A549 (cell line): ENCODE measurements around the gene TEX22. TPM values are rescaled to one million over a fixed set of nuclear protein-coding genes. Genes with fewer than 3 reads are reported as not detected.

Experiments
- ATAC-seq, 2 experiments: fragments of 200-7000 bp in 1 of 2; fragments of >200 bp in 1 of 2; cut with Nextera tagmentation in 1 of 2; cut with Tn5 transposase in 1 of 2; 3 replicates each; pipeline versions ENCODE4 v1.8.0 to v1.9.1; 2018 to 2020; ENCODE audit warnings: mild to moderate bottlenecking in 1 of 2, moderate library complexity in 1 of 2
- CTCF ChIA-PET: fragments of 300-600 bp; sonication (Branson Sonifier 250); formaldehyde crosslinking; extraction: SDS; loops from one replicate; lab custom pipeline; 2021; ENCODE audit warnings: antibody characterized with exemption, inconsistent platforms; lab: Yijun Ruan, JAX
- POLR2A ChIA-PET: fragments of 350-600 bp; formaldehyde crosslinking; extraction: SDS; loops from one replicate; lab custom pipeline; 2021; ENCODE audit warnings: antibody characterized with exemption, inconsistent platforms; lab: Yijun Ruan, JAX
- DNase-seq, 2 experiments: peaks; one replicate each; pipeline versions ENCODE4 v3.0.0 to v3.0.0-alpha.2; 2011 to 2016; ENCODE audit warnings: low read depth in 1 of 2, low spot score in 1 of 2
- FAIRE-seq: peaks from 2 replicates; lab custom pipeline; 2011; peaks lifted over from hg19 to GRCh38; lab: Jason Lieb, UNC
- H3K27ac ChIP-seq, 2 experiments: fragments of >200 bp; sonication (Bioruptor Twin); formaldehyde crosslinking; 3 replicates each; pipeline ENCODE4 v1.5.1; 2016 to 2017
- H3K4me1 ChIP-seq: fragments of >200 bp; sonication (Bioruptor Twin); formaldehyde crosslinking; 3 replicates; pipeline ENCODE4 v1.6.1; 2016
- H3K4me2 ChIP-seq: fragments of >200 bp; sonication (Bioruptor Twin); formaldehyde crosslinking; 3 replicates; pipeline ENCODE4 v1.6.1; 2016
- H3K4me3 ChIP-seq: fragments of >200 bp; sonication (Bioruptor Twin); formaldehyde crosslinking; 3 replicates; pipeline ENCODE4 v1.5.1; 2016
- H3K9me3 ChIP-seq: fragments of >200 bp; sonication (Bioruptor Twin); formaldehyde crosslinking; 3 replicates; pipeline ENCODE4 v1.6.1; 2016
- ATOH8 ChIP-seq: fragments of 250-450 bp; sonication (Bioruptor Pico); IDR thresholded peaks from 2 replicates; pipeline ENCODE4 v1.5.0; 2020; ENCODE audit warnings: low read depth, mild to moderate bottlenecking, moderate library complexity
- BCL3 ChIP-seq: fragments of >200 bp; sonication (Bioruptor Twin); formaldehyde crosslinking; IDR thresholded peaks from 3 replicates; pipeline ENCODE4 v1.6.1; 2016
- CBX2 ChIP-seq: fragments of 200-600 bp; sonication (generic); IDR thresholded peaks from 2 replicates; pipeline ENCODE4 v1.6.1; 2016; ENCODE audit warnings: low read depth, mild to moderate bottlenecking, borderline replicate concordance
- CHD2 ChIP-seq: fragments of 150-350 bp; IDR thresholded peaks from 2 replicates; pipeline ENCODE4 v1.6.1; 2014; ENCODE audit warnings: low read length; ENCODE audit not compliant: partially characterized antibody
- E2F6 ChIP-seq: IDR thresholded peaks from 2 replicates; pipeline ENCODE4 v1.6.1; 2012; ENCODE audit warnings: low read depth, borderline replicate concordance
- EHMT2 ChIP-seq: fragments of 200-600 bp; sonication (generic); IDR thresholded peaks from 2 replicates; pipeline ENCODE4 v1.6.1; 2016; ENCODE audit warnings: antibody characterized with exemption, low read depth, mild to moderate bottlenecking, moderate library complexity
- ELK1 ChIP-seq: fragments of 150-350 bp; IDR thresholded peaks from 2 replicates; pipeline ENCODE4 v1.6.1; 2014; ENCODE audit warnings: low read depth, mild to moderate bottlenecking, low read length
- ESRRA ChIP-seq: fragments of 150-350 bp; IDR thresholded peaks from 2 replicates; pipeline ENCODE4 v1.6.1; 2014; ENCODE audit warnings: mild to moderate bottlenecking, low read length, borderline replicate concordance
- FOSL2 ChIP-seq, 2 experiments: fragments of 450-650 bp in 1 of 2; fragments of >200 bp in 1 of 2; sonication (Bioruptor Twin) in 1 of 2; formaldehyde crosslinking; IDR thresholded peaks; 2 replicates each; pipeline versions ENCODE4 v1.5.0 to v1.6.1; 2016 to 2020; ENCODE audit warnings: mild to moderate bottlenecking in 1 of 2, moderate library complexity in 1 of 2
- FOXS1 ChIP-seq: fragments of 250-450 bp; sonication (Bioruptor Pico); IDR thresholded peaks from 2 replicates; pipeline ENCODE4 v1.5.0; 2020; ENCODE audit warnings: mild to moderate bottlenecking, moderate library complexity
- HOXA7 ChIP-seq: fragments of 250-450 bp; sonication (Bioruptor Pico); IDR thresholded peaks from 2 replicates; pipeline ENCODE4 v1.5.0; 2020; ENCODE audit warnings: mild to moderate bottlenecking, moderate library complexity
- HOXB5 ChIP-seq: fragments of 250-450 bp; sonication (Bioruptor Pico); IDR thresholded peaks from 2 replicates; pipeline ENCODE4 v1.5.0; 2020; ENCODE audit warnings: mild to moderate bottlenecking, moderate library complexity
- JUNB ChIP-seq: fragments of >200 bp; sonication (Bioruptor Twin); formaldehyde crosslinking; IDR thresholded peaks from 2 replicates; pipeline ENCODE4 v1.6.1; 2016
- KDM1A ChIP-seq: fragments of 200-600 bp; sonication (generic); IDR thresholded peaks from 2 replicates; pipeline ENCODE4 v1.6.1; 2016; ENCODE audit warnings: low read depth, mild to moderate bottlenecking
- MAX ChIP-seq: IDR thresholded peaks from 2 replicates; pipeline ENCODE4 v1.6.1; 2012
- POLR2AphosphoS2 ChIP-seq: conservative IDR thresholded peaks from 2 replicates; pipeline ENCODE4 v1.6.1; 2012; ENCODE audit warnings: low read length, improper control_type of control experiment, inconsistent platforms
- REST ChIP-seq: fragments of 200-600 bp; sonication (generic); IDR thresholded peaks from 2 replicates; pipeline ENCODE4 v1.6.1; 2016; ENCODE audit warnings: antibody characterized with exemption, mild to moderate bottlenecking, moderate library complexity
- TFCP2L1 ChIP-seq: fragments of 250-450 bp; sonication (Bioruptor Pico); IDR thresholded peaks from 2 replicates; pipeline ENCODE4 v1.5.0; 2021; ENCODE audit warnings: mild to moderate bottlenecking
- USF2 ChIP-seq: fragments of 450-650 bp; IDR thresholded peaks from 2 replicates; pipeline ENCODE4 v1.6.1; 2014; ENCODE audit warnings: antibody characterized with exemption
- WGBS: methylation state at CpG from one replicate; pipeline ENCODE4 v1.1.6; 2017; ENCODE audit errors: missing lambda C conversion rate; 5-methylcytosine and 5-hydroxymethylcytosine counted together
- polyA plus RNA-seq, 4 experiments: library from polyadenylated mRNA; depleted of rRNA in 3 of 4; stranded (reverse); fragments of >200 nt; fragmentation: RNase III in 1 of 4; extraction: RNeasy Plus Mini Kit Qiagen cat#74134 plus additional on column Dnase treatment in 1 of 4; gene quantifications; 2 replicates in 3 of 4; 3 replicates in 1 of 4; pipeline ENCODE4 v1.2.3, GENCODE V29; 2011 to 2017

TEX22 gene
- polyA plus RNA-seq, 2 of the 4 experiments (the other 2 are of a cell fraction) = 0.06 to 0.23 TPM

- TF ChIP-seq KDM1A = no peak
- TF ChIP-seq MAX = no peak
- TF ChIP-seq JUNB = no peak
- no peak for TF ChIP-seq CBX2
- TF ChIP-seq, all 56 proteins: peak for 0
Observed at GRCh38 chr14:105399466-105399775, 1.1 kb downstream of the TEX22 start (continued).

GRCh38 chr14:105400016-105400415 lies 1.7 kb downstream of the TEX22 start:
- no peak for DNase-seq
- 98% methylated on average over 9 of the region's 9 CpGs for WGBS
- ChIA-PET POLR2A (interaction anchor here (1.5 kb wide), 1 partner anchor 12 kb away, joined by 4 read pairs; no protein-coding TSS in a partner anchor), CTCF (interaction anchor here (0.9 to 1.2 kb wide), 4 partner anchors 21 to 128 kb away, joined by 3 to 5 read pairs (median 3); no protein-coding TSS in a partner anchor)
- ATAC-seq = no peak
- Histone ChIP-seq H3K4me3 (no peak overlapping the region), H3K4me1 (peaks cover 14% of the 10 kb centered on the region), H3K27ac (no peak overlapping the region), H3K9me3 (peaks cover 60% of the 10 kb centered on the region), H3K4me2 (no peak overlapping the region)
- FAIRE-seq = no peak
- TF ChIP-seq HOXB5 (no peak), ESRRA (no peak), TFCP2L1 (CRISPR knock-in tag) (no peak), ELK1 (no peak), USF2 (no peak), BCL3 (no peak), CHD2 (no peak), EHMT2 (no peak), HOXA7 (no peak), ATOH8 (CRISPR knock-in tag) (no peak), REST (no peak), CBX2 (no peak), FOSL2 (IDR thresholded peaks at IDR 0.05) (no peak), FOSL2 (CRISPR knock-in tag; IDR thresholded peaks at IDR 0.05) (no peak), E2F6 (no peak), POLR2AphosphoS2 (no peak), FOXS1 (no peak)
